Common myeloid progenitor, CD34-positive (primary cell): ENCODE data around the gene MKS1.
A peak's percentile ranks its signal among the peaks of the same experiment; 100 is the strongest.

Experiments
- CTCF ChIA-PET: fragments of 350-600 bp; sonication (Branson Sonifier 250); formaldehyde crosslinking; loops from one replicate; lab custom pipeline; 2021; ENCODE audit warnings: antibody characterized with exemption; lab: Charles Lee
- POLR2A ChIA-PET: fragments of 350-600 bp; sonication (Branson Sonifier 250); formaldehyde crosslinking; loops from one replicate; lab custom pipeline; 2021; ENCODE audit warnings: antibody characterized with exemption; lab: Charles Lee
- DNase-seq, 3 donors: peaks; one replicate each; pipeline versions ENCODE4 v3.0.0 to v3.0.0-alpha.2; 2013
- H3K27ac ChIP-seq, 2 experiments: 1 replicate in 1 of 2; 2 replicates in 1 of 2; pipeline ENCODE4 v1.7.0; 2013; ENCODE audit warnings: inconsistent platforms in 2 of 2, low read length in 2 of 2, mild to moderate bottlenecking in 2 of 2, low read depth in 1 of 2, moderate library complexity in 1 of 2; ENCODE audit not compliant: severe bottlenecking in 2 of 2, insufficient read depth in 1 of 2, poor library complexity in 1 of 2
- H3K27me3 ChIP-seq, 5 experiments: replicated peaks in 2 of 5; 1 replicate in 3 of 5; 2 replicates in 2 of 5; pipeline versions ENCODE4 v1.6.1 to v1.7.0; 2013; ENCODE audit warnings: low read length in 4 of 5, mild to moderate bottlenecking in 2 of 5, moderate library complexity in 2 of 5, inconsistent platforms in 1 of 5; ENCODE audit not compliant: insufficient read depth in 5 of 5, control insufficient read depth in 4 of 5
- H3K36me3 ChIP-seq, 4 experiments: 1 replicate in 2 of 4; 2 replicates in 2 of 4; pipeline versions ENCODE4 v1.6.1 to v1.7.0; 2013; ENCODE audit warnings: low read length in 3 of 4, control low read depth in 1 of 4, mild to moderate bottlenecking in 1 of 4; ENCODE audit not compliant: control insufficient read depth in 4 of 4, insufficient read depth in 4 of 4
- H3K4me1 ChIP-seq, 4 experiments: 1 replicate in 3 of 4; 2 replicates in 1 of 4; pipeline versions ENCODE4 v1.6.1 to v1.7.1; 2013; ENCODE audit warnings: low read length in 3 of 4, mild to moderate bottlenecking in 3 of 4, control low read depth in 1 of 4, inconsistent platforms in 1 of 4, moderate library complexity in 1 of 4; ENCODE audit not compliant: control insufficient read depth in 4 of 4, insufficient read depth in 4 of 4; ENCODE audit errors: control extremely low read depth in 1 of 4
- H3K4me3 ChIP-seq, 7 experiments: 1 replicate in 4 of 7; 2 replicates in 3 of 7; pipeline versions ENCODE4 v1.5.1 to v1.7.0; 2013; ENCODE audit warnings: mild to moderate bottlenecking in 7 of 7, low read length in 6 of 7, moderate library complexity in 6 of 7, inconsistent platforms in 2 of 7, low read depth in 2 of 7, control low read depth in 1 of 7; ENCODE audit not compliant: insufficient read depth in 4 of 7, control insufficient read depth in 1 of 7; ENCODE audit errors: extremely low read depth in 1 of 7
- H3K9me3 ChIP-seq, 5 experiments: 1 replicate in 4 of 5; 2 replicates in 1 of 5; pipeline versions ENCODE4 v1.6.1 to v1.7.1; 2013; ENCODE audit warnings: low read length in 4 of 5, mild to moderate bottlenecking in 2 of 5, inconsistent platforms in 1 of 5, low read depth in 1 of 5, moderate library complexity in 1 of 5; ENCODE audit not compliant: control insufficient read depth in 4 of 5, insufficient read depth in 2 of 5; ENCODE audit errors: control extremely low read depth in 1 of 5
- WGBS: methylation state at CpG from one replicate; pipeline ENCODE4 v1.1.5; 2013; ENCODE audit not compliant: insufficient coverage; 5-methylcytosine and 5-hydroxymethylcytosine counted together

MKS1 gene

DNA sequence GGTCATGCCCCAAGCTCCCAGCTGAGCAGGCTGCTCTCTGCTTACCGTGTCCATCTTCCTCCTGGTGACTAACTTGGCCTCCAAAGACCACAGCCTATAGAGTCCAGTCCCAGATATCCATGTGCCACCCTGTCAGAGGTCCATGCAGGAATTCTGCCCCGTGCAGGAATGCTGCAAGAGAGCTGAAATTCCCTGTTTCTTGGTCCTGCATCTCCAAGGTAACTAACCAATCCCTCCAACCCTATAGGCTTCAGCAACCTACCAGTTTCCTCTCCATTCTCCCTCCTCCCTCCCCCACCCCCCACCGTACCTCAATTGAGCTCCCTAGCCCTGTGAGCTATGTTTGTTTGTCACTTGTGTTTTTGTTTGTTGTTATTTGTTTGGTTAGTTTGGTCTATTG is 9.6 kb upstream of the MKS1 start:
- H3K4me1 ChIP-seq, result peaks cover 0 to 18% (median 7%) of the 10 kb centered on the region in 4 experiments
- no peak overlapping the region for H3K27ac ChIP-seq
- DNase-seq, result no peak
- H3K36me3 ChIP-seq, result no peaks in the 10 kb centered on the region
- ChIA-PET POLR2A (no interaction called here), CTCF (interaction anchor here (0.8 to 2.4 kb wide), 3 partner anchors 7 to 29 kb away, joined by 3 to 10 read pairs (median 7); no protein-coding TSS in a partner anchor)
- H3K9me3 ChIP-seq, result no peaks in the 10 kb centered on the region
- H3K4me3 ChIP-seq, result no peak overlapping the region
- H3K27me3 ChIP-seq, result peaks cover 0 to 7% (median 0%) of the 10 kb centered on the region in 5 experiments
- 75% methylated on average over 1 of the region's 3 CpGs for WGBS

DNA sequence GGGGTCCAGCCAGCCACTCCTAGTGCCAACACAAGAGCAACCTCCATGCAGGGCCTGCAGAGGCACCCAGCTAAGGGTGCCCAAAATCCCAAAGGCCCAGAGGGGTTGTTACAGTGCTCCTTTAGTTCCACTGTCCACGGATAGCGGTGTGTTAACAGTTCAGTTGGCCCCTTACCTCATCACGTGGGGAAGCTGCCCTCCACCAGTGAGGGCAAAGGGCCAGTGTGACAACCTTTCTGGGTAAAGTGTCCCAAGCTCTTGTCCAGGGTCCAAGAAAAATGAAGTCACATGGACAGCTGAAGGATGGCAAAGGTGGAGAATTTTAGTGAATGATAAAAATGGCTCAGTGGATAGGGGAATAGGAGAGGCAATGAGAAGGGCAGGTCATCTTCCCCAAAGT is 8.7 kb upstream of the MKS1 start:
- Histone ChIP-seq H3K9me3 (no peaks in the 10 kb centered on the region), H3K4me3 (no peak overlapping the region), H3K27me3 (peaks cover 0 to 5% (median 0%) of the 10 kb centered on the region in 5 experiments), H3K4me1 (peaks cover 0 to 11% (median 7%) of the 10 kb centered on the region in 4 experiments), H3K27ac (no peak overlapping the region), H3K36me3 (no peaks in the 10 kb centered on the region)
- no peak for DNase-seq
- 89% methylated on average over 3 of the region's 3 CpGs for WGBS
- CTCF ChIA-PET, result interaction anchor here (0.6 to 2.5 kb wide), 4 partner anchors 8 to 157 kb away, joined by 3 to 10 read pairs (median 5); no protein-coding TSS in a partner anchor
- POLR2A ChIA-PET, result no interaction called here

DNA sequence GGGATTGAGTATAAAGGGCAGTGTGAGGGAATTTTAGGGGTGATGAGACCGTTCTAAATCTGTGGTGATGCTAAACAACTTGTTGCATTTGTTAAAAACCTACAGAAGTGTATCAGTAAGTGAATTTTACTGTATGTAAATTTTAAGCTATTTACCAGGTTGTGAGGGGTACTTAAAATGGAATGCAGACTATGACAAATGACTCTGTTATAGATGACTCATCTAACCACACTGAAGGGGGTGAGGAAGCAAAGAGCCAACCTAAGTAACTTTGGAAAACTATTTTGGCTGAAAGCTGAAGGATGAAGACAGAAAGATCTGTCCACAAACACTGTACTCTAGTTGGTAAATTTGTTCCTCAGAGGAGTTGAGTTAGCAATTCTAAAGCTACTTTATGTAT is 5.3 kb upstream of the MKS1 start:
- Histone ChIP-seq H3K4me1 (peaks cover 6 to 15% (median 12%) of the 10 kb centered on the region in 4 experiments), H3K4me3 (no peak overlapping the region), H3K27ac (no peak overlapping the region), H3K9me3 (no peaks in the 10 kb centered on the region), H3K36me3 (no peaks in the 10 kb centered on the region), H3K27me3 (peaks cover 0 to 1% (median 0%) of the 10 kb centered on the region in 5 experiments)
- ChIA-PET CTCF (interaction anchor here (0.8 to 0.9 kb wide), 2 partner anchors 12 to 24 kb away, joined by 3 read pairs; no protein-coding TSS in a partner anchor), POLR2A (no interaction called here)
- peak; percentile 37 to 81 (median 73) for DNase-seq
- WGBS, result 60% methylated on average over 1 of the region's 1 CpG

GRCh38 chr17:58219789-58220183 is 731 bp upstream of the MKS1 start:
- H3K36me3 ChIP-seq, result peaks cover under 1 to 12% (median 7%) of the 10 kb centered on the region in 4 experiments
- H3K27me3 ChIP-seq, result no peaks in the 10 kb centered on the region
- POLR2A ChIA-PET, result interaction anchor here (1.0 kb wide), 1 partner anchor 29 kb away, joined by 3 read pairs; no protein-coding TSS in a partner anchor
- WGBS, result 59% methylated on average over 7 of the region's 7 CpGs
- H3K9me3 ChIP-seq, result no peaks in the 10 kb centered on the region
- peak overlapping the region in 1 of 2 experiments; percentile 94 for H3K27ac ChIP-seq
- CTCF ChIA-PET, result interaction anchor here (1.0 to 1.8 kb wide), 5 partner anchors 12 to 97 kb away, joined by 3 to 8 read pairs (median 3); no protein-coding TSS in a partner anchor
- H3K4me1 ChIP-seq, result peaks cover 6 to 23% (median 17%) of the 10 kb centered on the region in 4 experiments
- peak overlapping the region in 4 of 7 experiments; percentile 78 to 97 (median 92) for H3K4me3 ChIP-seq
- DNase-seq, result no peak

GRCh38 chr17:58217766-58218165 is 1.3 kb downstream of the MKS1 start:
- Histone ChIP-seq H3K4me3 (no peak overlapping the region), H3K36me3 (peaks cover 6 to 27% (median 21%) of the 10 kb centered on the region in 4 experiments), H3K9me3 (no peaks in the 10 kb centered on the region), H3K27me3 (no peaks in the 10 kb centered on the region), H3K27ac (peak overlapping the region in 1 of 2 experiments; percentile 3), H3K4me1 (peaks cover 6 to 16% (median 13%) of the 10 kb centered on the region in 4 experiments)
- POLR2A ChIA-PET, result no interaction called here
- WGBS, result 93% methylated on average over 3 of the region's 3 CpGs
- DNase-seq, result peak in 2 of 3 donors; percentile 28 to 49
- CTCF ChIA-PET, result interaction anchor here (0.6 to 2.8 kb wide), 3 partner anchors 18 to 305 kb away, joined by 3 to 18 read pairs (median 3); no protein-coding TSS in a partner anchor

- POLR2A ChIA-PET, result no interaction called here
- peaks cover 13 to 44% (median 26%) of the 10 kb centered on the region in 4 experiments for H3K36me3 ChIP-seq
- CTCF ChIA-PET, result interaction anchor here (1.2 to 2.8 kb wide), 4 partner anchors 16 to 211 kb away, joined by 3 to 18 read pairs (median 3); no protein-coding TSS in a partner anchor
Measured at GRCh38 chr17:58215685-58216084, 3.4 kb downstream of the MKS1 start.

GRCh38 chr17:58210922-58211321 is 8.1 kb downstream of the MKS1 start:
- Histone ChIP-seq H3K27me3 (no peaks in the 10 kb centered on the region), H3K36me3 (peaks cover 15 to 83% (median 53%) of the 10 kb centered on the region in 4 experiments), H3K27ac (no peak overlapping the region), H3K4me3 (no peak overlapping the region), H3K9me3 (no peaks in the 10 kb centered on the region), H3K4me1 (no peaks in the 10 kb centered on the region)
- ChIA-PET CTCF (interaction anchor here (0.5 to 2.1 kb wide), 2 partner anchors 11 to 208 kb away, joined by 3 to 13 read pairs; no protein-coding TSS in a partner anchor), POLR2A (no interaction called here)
- no peak for DNase-seq
- WGBS, result no CpG with 5 or more reads among the region's 5 CpGs

More at GRCh38 chr17:58215685-58216084, 3.4 kb downstream of the MKS1 start:
- no peak overlapping the region for H3K4me3 ChIP-seq
- H3K27me3 ChIP-seq, result no peaks in the 10 kb centered on the region
- H3K4me1 ChIP-seq, result peaks cover 6 to 16% (median 13%) of the 10 kb centered on the region in 4 experiments
- no peaks in the 10 kb centered on the region for H3K9me3 ChIP-seq
- no peak for DNase-seq
- H3K27ac ChIP-seq, result no peak overlapping the region
